ENCODE results near the gene PARVG.

PARVG gene

DNA sequence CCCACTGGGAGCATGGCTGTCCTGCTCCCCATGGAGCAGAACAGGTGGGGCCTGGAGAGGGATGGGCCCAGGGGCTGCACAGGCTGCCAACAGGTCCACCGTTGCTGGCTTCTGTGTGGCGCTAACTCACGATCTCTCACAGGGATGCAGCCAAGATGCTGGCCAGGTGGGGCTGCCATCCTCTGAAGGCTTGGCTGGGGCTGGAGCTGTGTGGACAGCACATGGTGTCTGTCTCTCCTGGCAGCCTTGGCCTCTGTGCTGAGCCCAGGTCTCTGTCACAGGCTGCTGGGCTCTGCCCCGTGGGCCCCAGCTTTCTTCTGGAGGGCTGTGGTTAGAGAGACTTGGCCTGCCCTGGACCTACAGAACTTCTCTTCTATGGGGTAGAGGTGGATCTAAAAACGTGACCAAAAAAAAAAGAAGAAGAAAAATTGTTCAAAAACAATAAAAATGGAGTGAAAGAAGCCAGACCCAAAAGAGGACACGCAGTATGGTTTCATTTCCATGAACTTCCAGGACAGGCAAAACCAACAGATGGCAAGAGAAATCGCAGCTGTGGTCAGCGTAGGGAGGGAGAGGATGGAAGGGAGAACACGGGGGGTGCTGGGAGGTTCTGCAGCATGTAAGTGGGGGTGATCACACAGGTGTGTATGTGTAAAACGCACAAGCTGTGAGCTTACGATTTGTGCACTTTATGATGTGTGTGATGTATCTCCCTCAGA lies 12.2 kb downstream of the PARVG start:
- H3K27ac ChIP-seq (ENCODE audit: low read length), result no peak overlapping the region

DNA sequence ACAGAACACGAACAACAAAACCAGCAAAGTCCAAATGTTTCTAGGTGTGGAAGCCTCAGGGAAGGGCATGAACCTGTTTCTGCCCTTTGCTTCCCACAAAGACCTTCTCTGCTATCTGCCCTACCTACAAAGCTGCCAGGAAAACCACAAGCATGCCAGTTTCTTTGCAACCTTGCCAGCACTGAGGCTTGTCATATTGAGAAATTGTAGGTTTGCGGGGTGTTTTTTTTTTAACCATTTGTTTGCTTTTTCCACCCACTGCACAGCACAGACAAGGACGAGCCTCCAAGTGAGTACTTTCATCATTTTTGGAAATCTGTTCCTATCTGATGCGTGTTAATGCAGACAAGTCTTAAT lies 12.8 kb downstream of the PARVG start:
- Histone ChIP-seq H3K36me3 (replicated peaks; ENCODE audit: insufficient read depth, low read length) (no peaks in the 10 kb centered on the region), H3K27ac (ENCODE audit: low read length) (no peak overlapping the region)

More for the DNA sequence above, 12.2 kb downstream of the PARVG start:
- Histone ChIP-seq H3K4me1 (ENCODE audit: low read length) (peaks cover 30% of the 10 kb centered on the region), H3K9me3 (replicated peaks; ENCODE audit: insufficient read depth, low read length) (no peaks in the 10 kb centered on the region), H3K36me3 (replicated peaks; ENCODE audit: insufficient read depth, low read length) (no peaks in the 10 kb centered on the region), H3K79me2 (ENCODE audit: low read length) (no peaks in the 10 kb centered on the region), H2AFZ (ENCODE audit: low read length) (no peak overlapping the region), H3K9ac (ENCODE audit: low read length) (no peak overlapping the region), H3F3A (ENCODE audit: insufficient read depth, low read length) (0 out of 2 replicates have a peak, but pooled peaks cover 7% of the 10 kb centered on the region), H4K20me1 (ENCODE audit: insufficient read depth, low read length) (no peaks in the 10 kb centered on the region), H3K4me2 (ENCODE audit: low read depth, low read length) (peak overlapping the region; percentile 61), H3K27me3 (replicated peaks; ENCODE audit: insufficient read depth, low read length) (peaks cover 32% of the 10 kb centered on the region), H3K9me2 (replicated peaks; ENCODE audit: insufficient read depth, low read length) (no peaks in the 10 kb centered on the region), H3K4me3 (ENCODE audit: low read length) (no peak overlapping the region)
- no peak for TF ChIP-seq EZH2 (optimal IDR thresholded peaks at IDR 0.05; ENCODE audit: low read depth, low read length)
- TF ChIP-seq, protein P1, sequence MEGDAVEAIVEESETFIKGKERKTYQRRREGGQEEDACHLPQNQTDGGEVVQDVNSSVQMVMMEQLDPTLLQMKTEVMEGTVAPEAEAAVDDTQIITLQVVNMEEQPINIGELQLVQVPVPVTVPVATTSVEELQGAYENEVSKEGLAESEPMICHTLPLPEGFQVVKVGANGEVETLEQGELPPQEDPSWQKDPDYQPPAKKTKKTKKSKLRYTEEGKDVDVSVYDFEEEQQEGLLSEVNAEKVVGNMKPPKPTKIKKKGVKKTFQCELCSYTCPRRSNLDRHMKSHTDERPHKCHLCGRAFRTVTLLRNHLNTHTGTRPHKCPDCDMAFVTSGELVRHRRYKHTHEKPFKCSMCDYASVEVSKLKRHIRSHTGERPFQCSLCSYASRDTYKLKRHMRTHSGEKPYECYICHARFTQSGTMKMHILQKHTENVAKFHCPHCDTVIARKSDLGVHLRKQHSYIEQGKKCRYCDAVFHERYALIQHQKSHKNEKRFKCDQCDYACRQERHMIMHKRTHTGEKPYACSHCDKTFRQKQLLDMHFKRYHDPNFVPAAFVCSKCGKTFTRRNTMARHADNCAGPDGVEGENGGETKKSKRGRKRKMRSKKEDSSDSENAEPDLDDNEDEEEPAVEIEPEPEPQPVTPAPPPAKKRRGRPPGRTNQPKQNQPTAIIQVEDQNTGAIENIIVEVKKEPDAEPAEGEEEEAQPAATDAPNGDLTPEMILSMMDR (IDR thresholded peaks at IDR 0.05; ENCODE audit: low read length), result no peak
- DNase-seq, result no peak

DNA sequence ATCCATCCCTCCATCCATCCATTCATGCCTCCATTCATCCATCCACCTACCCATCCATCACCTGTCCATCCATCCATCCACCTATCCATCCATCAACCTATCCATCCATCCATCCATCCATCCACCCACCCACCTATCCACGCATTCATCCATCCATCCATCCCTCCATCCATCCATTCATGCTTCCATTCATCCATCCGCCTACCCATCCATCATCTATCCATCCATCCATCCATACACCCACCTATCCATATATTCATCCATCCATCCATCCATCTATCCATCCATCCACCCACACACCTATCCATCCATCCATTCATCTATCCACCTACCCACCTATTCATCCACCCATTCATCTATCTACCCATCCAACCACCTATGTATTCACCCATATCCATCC lies 13.8 kb downstream of the PARVG start:
- Histone ChIP-seq H3K9me2 (replicated peaks; ENCODE audit: insufficient read depth, low read length) (no peaks in the 10 kb centered on the region), H3K9me3 (replicated peaks; ENCODE audit: insufficient read depth, low read length) (no peaks in the 10 kb centered on the region), H3K4me1 (ENCODE audit: low read length) (peaks cover 30% of the 10 kb centered on the region), H3K27me3 (replicated peaks; ENCODE audit: insufficient read depth, low read length) (peaks cover 32% of the 10 kb centered on the region), H3K27ac (ENCODE audit: low read length) (no peak overlapping the region), H3K79me2 (ENCODE audit: low read length) (no peaks in the 10 kb centered on the region), H3K36me3 (replicated peaks; ENCODE audit: insufficient read depth, low read length) (no peaks in the 10 kb centered on the region), H3K4me3 (ENCODE audit: low read length) (no peak overlapping the region), H2AFZ (ENCODE audit: low read length) (no peak overlapping the region), H3K9ac (ENCODE audit: low read length) (no peak overlapping the region), H3K4me2 (ENCODE audit: low read depth, low read length) (no peak overlapping the region), H3F3A (ENCODE audit: insufficient read depth, low read length) (0 out of 2 replicates have a peak, but pooled peaks cover 7% of the 10 kb centered on the region), H4K20me1 (ENCODE audit: insufficient read depth, low read length) (no peaks in the 10 kb centered on the region)
- TF ChIP-seq, protein P1 (IDR thresholded peaks at IDR 0.05; ENCODE audit: low read length), result no peak
- TF ChIP-seq EZH2phosphoT487 (IDR thresholded peaks at IDR 0.05; ENCODE audit: low read length) (no peak), EZH2 (optimal IDR thresholded peaks at IDR 0.05; ENCODE audit: low read depth, low read length) (no peak)
- DNase-seq, result no peak

More for the DNA sequence above, 12.8 kb downstream of the PARVG start:
- no peaks in the 10 kb centered on the region for H4K20me1 ChIP-seq (ENCODE audit: insufficient read depth, low read length)
- peak overlapping the region; percentile 61; the same call in 1 of the 2 replicates for H3K4me2 ChIP-seq (ENCODE audit: low read depth, low read length)
- peaks cover 30% of the 10 kb centered on the region for H3K4me1 ChIP-seq (ENCODE audit: low read length)
- H3K4me3 ChIP-seq (ENCODE audit: low read length), result no peak overlapping the region
- no peaks in the 10 kb centered on the region for H3K9me3 ChIP-seq (replicated peaks; ENCODE audit: insufficient read depth, low read length)
- H3K79me2 ChIP-seq (ENCODE audit: low read length), result no peaks in the 10 kb centered on the region
- H3K9ac ChIP-seq (ENCODE audit: low read length), result no peak overlapping the region
- peak; percentile 57 for DNase-seq
- H3K27me3 ChIP-seq (replicated peaks; ENCODE audit: insufficient read depth, low read length), result peaks cover 32% of the 10 kb centered on the region
- TF ChIP-seq, protein P1 (IDR thresholded peaks at IDR 0.05; ENCODE audit: low read length), result no peak
- TF ChIP-seq EZH2 (optimal IDR thresholded peaks at IDR 0.05; ENCODE audit: low read depth, low read length), result no peak
- TF ChIP-seq EZH2phosphoT487 (IDR thresholded peaks at IDR 0.05; ENCODE audit: low read length), result no peak
- no peak overlapping the region for H2AFZ ChIP-seq (ENCODE audit: low read length)
- H3K9me2 ChIP-seq (replicated peaks; ENCODE audit: insufficient read depth, low read length), result no peaks in the 10 kb centered on the region
- H3F3A ChIP-seq (ENCODE audit: insufficient read depth, low read length), result 0 out of 2 replicates have a peak, but pooled peaks cover 7% of the 10 kb centered on the region
